GM08714 (cell line): ENCODE results near the gene MYO1C.
"Not testable (repeated sequence)": the region's sequence is repeated elsewhere in the genome, so short reads cannot be mapped to it uniquely, and the experiment has no call there.

Experiments
- H3K4me3 ChIP-seq: fragments of 200-500 bp; sonication (Bioruptor generic); 2 replicates; pipeline ENCODE4 v1.5.1; 2014; ENCODE audit warnings: mild to moderate bottlenecking, low read length, inconsistent platforms
- ZNF274 ChIP-seq: IDR thresholded peaks from 2 replicates; pipeline ENCODE4 v1.6.1; 2012; ENCODE audit warnings: mild to moderate bottlenecking, low read depth, low read length

Gene MYO1C

GRCh38 chr17:1449412-1449967 lies 43.0 kb downstream of the MYO1C start:
- TF ChIP-seq ZNF274: no peak
- H3K4me3 ChIP-seq: no peak overlapping the region

- no peak overlapping the region for H3K4me3 ChIP-seq
- no peak for TF ChIP-seq ZNF274
Observed at GRCh38 chr17:1447052-1447451, 45.4 kb downstream of the MYO1C start.

GRCh38 chr17:1446201-1446600 lies 46.3 kb downstream of the MYO1C start:
- H3K4me3 ChIP-seq: no peak overlapping the region
- no peak for TF ChIP-seq ZNF274

GRCh38 chr17:1445695-1446094 lies 46.8 kb downstream of the MYO1C start:
- H3K4me3 ChIP-seq: not testable (repeated sequence)

GRCh38 chr17:1442721-1443120 lies 49.8 kb downstream of the MYO1C start:
- not testable (repeated sequence) for H3K4me3 ChIP-seq

GRCh38 chr17:1442187-1442586 lies 50.3 kb downstream of the MYO1C start:
- TF ChIP-seq ZNF274: no peak
- H3K4me3 ChIP-seq: no peak overlapping the region

GRCh38 chr17:1440921-1441320 lies 51.6 kb downstream of the MYO1C start:
- no peak overlapping the region for H3K4me3 ChIP-seq
- TF ChIP-seq ZNF274: no peak

GRCh38 chr17:1438593-1439083 lies 53.8 kb downstream of the MYO1C start:
- no peak overlapping the region for H3K4me3 ChIP-seq
- TF ChIP-seq ZNF274: no peak

- no peak overlapping the region for H3K4me3 ChIP-seq
- no peak for TF ChIP-seq ZNF274
Observed at GRCh38 chr17:1435326-1435725, 57.2 kb downstream of the MYO1C start.

GRCh38 chr17:1434150-1434549 lies 58.3 kb downstream of the MYO1C start:
- no peak for TF ChIP-seq ZNF274
- H3K4me3 ChIP-seq: no peak overlapping the region

GRCh38 chr17:1431631-1432104 lies 60.8 kb downstream of the MYO1C start:
- no peak overlapping the region for H3K4me3 ChIP-seq
- TF ChIP-seq ZNF274: no peak

- H3K4me3 ChIP-seq: no peak overlapping the region
- no peak for TF ChIP-seq ZNF274
Observed at GRCh38 chr17:1423456-1424135, 68.9 kb downstream of the MYO1C start.

GRCh38 chr17:1422885-1423284 lies 69.6 kb downstream of the MYO1C start:
- TF ChIP-seq ZNF274: no peak
- H3K4me3 ChIP-seq: no peak overlapping the region

GRCh38 chr17:1421470-1421869 lies 71.0 kb downstream of the MYO1C start:
- TF ChIP-seq ZNF274: no peak
- H3K4me3 ChIP-seq: no peak overlapping the region

- TF ChIP-seq ZNF274: no peak
- H3K4me3 ChIP-seq: no peak overlapping the region
Observed at GRCh38 chr17:1420981-1421380, 71.5 kb downstream of the MYO1C start.

GRCh38 chr17:1420163-1420562 lies 72.3 kb downstream of the MYO1C start:
- no peak for TF ChIP-seq ZNF274
- no peak overlapping the region for H3K4me3 ChIP-seq

- not testable (repeated sequence) for H3K4me3 ChIP-seq
Observed at GRCh38 chr17:1418476-1418875, 74.0 kb downstream of the MYO1C start.
